Endothelial cell (in vitro differentiated cells): ENCODE data around the gene RPS6KL1. TPM values are rescaled to one million over a fixed set of nuclear protein-coding genes. Genes with fewer than 3 reads are reported as not detected.

Experiments
- DNase-seq: peaks from one replicate; pipeline ENCODE4 v3.0.0; 2021; ENCODE audit warnings: low spot score
- H3K27ac Mint-ChIP-seq: one replicate; pipeline ENCODE4 v1.8.0; 2021; ENCODE audit warnings: mixed read lengths, inconsistent platforms; ENCODE audit not compliant: unreplicated experiment
- H3K27me3 Mint-ChIP-seq: one replicate; pipeline ENCODE4 v1.8.0; 2021; ENCODE audit warnings: mild to moderate bottlenecking, moderate library complexity, mixed read lengths, inconsistent platforms; ENCODE audit not compliant: unreplicated experiment
- H3K36me3 Mint-ChIP-seq: one replicate; pipeline ENCODE4 v1.8.0; 2021; ENCODE audit warnings: mild to moderate bottlenecking, low read depth, mixed read lengths, inconsistent platforms; ENCODE audit not compliant: unreplicated experiment
- H3K4me1 Mint-ChIP-seq: one replicate; pipeline ENCODE4 v1.8.0; 2021; ENCODE audit warnings: mild to moderate bottlenecking, mixed read lengths, inconsistent platforms; ENCODE audit not compliant: unreplicated experiment
- H3K4me3 Mint-ChIP-seq: one replicate; pipeline ENCODE4 v1.8.0; 2021; ENCODE audit warnings: mild to moderate bottlenecking, mixed read lengths, inconsistent platforms; ENCODE audit not compliant: unreplicated experiment
- H3K9me3 Mint-ChIP-seq: one replicate; pipeline ENCODE4 v1.8.0; 2021; ENCODE audit warnings: mixed read lengths, inconsistent platforms; ENCODE audit not compliant: unreplicated experiment
- CTCF ChIP-seq: fragments of 200-600 bp; sonication (generic); IDR thresholded peaks from one replicate; pipeline ENCODE4 v1.5.0; 2021; ENCODE audit warnings: antibody characterized with exemption; ENCODE audit not compliant: unreplicated experiment
- total RNA-seq: library from RNA; stranded (reverse); fragmentation: NEBNext Ultra II Directional; extraction: Animal tissue kit (Norgen Biotek cat#: 25700); gene quantifications from one replicate; pipeline ENCODE4 v1.2.1, GENCODE V29; 2021; ENCODE audit not compliant: unreplicated experiment

Gene RPS6KL1
- total RNA-seq, 1 donor from 2014 or later = 2.3 TPM

- H3K27me3 Mint-ChIP-seq = peaks cover 3% of the 10 kb centered on the region
- DNase-seq = no peak
These were observed 14.2 kb downstream of the RPS6KL1 start for GRCh38 chr14:74908861-74909341.

GRCh38 chr14:74907744-74908143 is 15.3 kb downstream of the RPS6KL1 start:
- Mint-ChIP-seq H3K9me3 (no peaks in the 10 kb centered on the region), H3K27ac (no peak overlapping the region), H3K4me1 (peaks cover 11% of the 10 kb centered on the region), H3K27me3 (peaks cover 3% of the 10 kb centered on the region), H3K36me3 (peaks cover 23% of the 10 kb centered on the region), H3K4me3 (no peak overlapping the region)
- no peak for TF ChIP-seq CTCF
- no peak for DNase-seq

More at GRCh38 chr14:74908861-74909341, 14.2 kb downstream of the RPS6KL1 start:
- Mint-ChIP-seq H3K36me3 (peaks cover 15% of the 10 kb centered on the region), H3K27ac (no peak overlapping the region), H3K4me1 (peaks cover 11% of the 10 kb centered on the region), H3K4me3 (no peak overlapping the region), H3K9me3 (no peaks in the 10 kb centered on the region)
- no peak for TF ChIP-seq CTCF

GRCh38 chr14:74906925-74907521 is 16.0 kb downstream of the RPS6KL1 start:
- peaks cover 3% of the 10 kb centered on the region for H3K27me3 Mint-ChIP-seq
- H3K36me3 Mint-ChIP-seq = peaks cover 28% of the 10 kb centered on the region
- DNase-seq = no peak
- H3K4me1 Mint-ChIP-seq = peaks cover 11% of the 10 kb centered on the region
- no peak overlapping the region for H3K27ac Mint-ChIP-seq
- no peak overlapping the region for H3K4me3 Mint-ChIP-seq
- H3K9me3 Mint-ChIP-seq = no peaks in the 10 kb centered on the region
- TF ChIP-seq CTCF = peak; percentile 39

GRCh38 chr14:74905595-74906142 is 17.4 kb downstream of the RPS6KL1 start:
- Mint-ChIP-seq H3K4me3 (no peak overlapping the region), H3K27ac (peak overlapping the region; percentile 36), H3K9me3 (no peaks in the 10 kb centered on the region), H3K36me3 (peaks cover 37% of the 10 kb centered on the region), H3K4me1 (peaks cover 11% of the 10 kb centered on the region), H3K27me3 (peaks cover 3% of the 10 kb centered on the region)
- peak; percentile 94 for TF ChIP-seq CTCF
- peak; percentile 85 for DNase-seq
